ENCODE measurements around the gene P2RX5.

Gene P2RX5

GRCh38 chr17:3627769-3628167, 68.2 kb downstream of the P2RX5 start:
- DNase-seq (ENCODE audit: extremely low read depth, insufficient read length), result no peak
- H3K36me3 ChIP-seq (ENCODE audit: control insufficient read depth, insufficient read depth, low read length), result peaks cover 24% of the 10 kb centered on the region
- no peak overlapping the region for H3K4me3 ChIP-seq (replicated peaks; ENCODE audit: low read depth, low read length)
- H3K27me3 ChIP-seq (replicated peaks; ENCODE audit: control insufficient read depth, insufficient read depth, low read length), result no peaks in the 10 kb centered on the region
- TF ChIP-seq CTCF (IDR thresholded peaks at IDR 0.05; ENCODE audit: insufficient read depth, low read length, poor library complexity, severe bottlenecking), result no peak

- DNase-seq (ENCODE audit: extremely low read depth, insufficient read length), result no peak
- Histone ChIP-seq H3K4me3 (replicated peaks; ENCODE audit: low read depth, low read length) (no peak overlapping the region), H3K27me3 (replicated peaks; ENCODE audit: control insufficient read depth, insufficient read depth, low read length) (no peaks in the 10 kb centered on the region), H3K36me3 (ENCODE audit: control insufficient read depth, insufficient read depth, low read length) (peaks cover 23% of the 10 kb centered on the region)
- TF ChIP-seq CTCF (IDR thresholded peaks at IDR 0.05; ENCODE audit: insufficient read depth, low read length, poor library complexity, severe bottlenecking), result no peak
Measured at GRCh38 chr17:3626831-3627768, 68.9 kb downstream of the P2RX5 start.

All from GM06990 (cell line).